IPS DF 19.7 (cell line): ENCODE results near the gene KCNIP3.

Source experiments
- DNase-seq: peaks from one replicate; pipeline ENCODE4 v3.0.0-alpha.2; 2013; ENCODE audit warnings: low read depth, low spot score

The KCNIP3 gene

GRCh38 chr2:95294579-95295250, 2.4 kb upstream of the KCNIP3 start:
- no peak for DNase-seq

GRCh38 chr2:95295376-95295775, 1.8 kb upstream of the KCNIP3 start:
- no peak for DNase-seq

GRCh38 chr2:95296011-95296410, 1.1 kb upstream of the KCNIP3 start:
- DNase-seq: no peak

GRCh38 chr2:95297639-95298395, 670 bp downstream of the KCNIP3 start:
- DNase-seq: no peak

- DNase-seq: no peak
Measured at GRCh38 chr2:95298486-95299111, 1.5 kb downstream of the KCNIP3 start.

GRCh38 chr2:95299961-95300360, 2.8 kb downstream of the KCNIP3 start:
- DNase-seq: no peak

- no peak for DNase-seq
Measured at GRCh38 chr2:95300450-95300849, 3.3 kb downstream of the KCNIP3 start.

- no peak for DNase-seq
Measured at GRCh38 chr2:95301186-95301585, 4.0 kb downstream of the KCNIP3 start.

- no peak for DNase-seq
Measured at GRCh38 chr2:95301876-95302641, 4.9 kb downstream of the KCNIP3 start.

GRCh38 chr2:95303191-95303919, 6.2 kb downstream of the KCNIP3 start:
- DNase-seq: no peak

- no peak for DNase-seq
Measured at GRCh38 chr2:95305380-95306061, 8.4 kb downstream of the KCNIP3 start.

- no peak for DNase-seq
Measured at GRCh38 chr2:95306336-95306895, 9.3 kb downstream of the KCNIP3 start.

- no peak for DNase-seq
Measured at GRCh38 chr2:95307036-95307435, 9.9 kb downstream of the KCNIP3 start.

- DNase-seq: no peak
Measured at GRCh38 chr2:95307878-95308277, 10.7 kb downstream of the KCNIP3 start.

- DNase-seq: no peak
Measured at GRCh38 chr2:95308426-95308990, 11.4 kb downstream of the KCNIP3 start.

GRCh38 chr2:95309599-95309998, 12.5 kb downstream of the KCNIP3 start:
- DNase-seq: no peak

- no peak for DNase-seq
Measured at GRCh38 chr2:95310216-95310615, 13.1 kb downstream of the KCNIP3 start.

GRCh38 chr2:95310651-95311050, 13.5 kb downstream of the KCNIP3 start:
- DNase-seq: no peak

- no peak for DNase-seq
Measured at GRCh38 chr2:95311815-95312542, 14.8 kb downstream of the KCNIP3 start.
